ENCODE results near the gene KDM5A.
"Not testable (repeated sequence)": the region's sequence is repeated elsewhere in the genome, so short reads cannot be mapped to it uniquely, and the experiment has no call there.

The KDM5A gene

GRCh38 chr12:332581-333205, 56.4 kb downstream of the KDM5A start:
- DNase-seq, result no peak

DNA sequence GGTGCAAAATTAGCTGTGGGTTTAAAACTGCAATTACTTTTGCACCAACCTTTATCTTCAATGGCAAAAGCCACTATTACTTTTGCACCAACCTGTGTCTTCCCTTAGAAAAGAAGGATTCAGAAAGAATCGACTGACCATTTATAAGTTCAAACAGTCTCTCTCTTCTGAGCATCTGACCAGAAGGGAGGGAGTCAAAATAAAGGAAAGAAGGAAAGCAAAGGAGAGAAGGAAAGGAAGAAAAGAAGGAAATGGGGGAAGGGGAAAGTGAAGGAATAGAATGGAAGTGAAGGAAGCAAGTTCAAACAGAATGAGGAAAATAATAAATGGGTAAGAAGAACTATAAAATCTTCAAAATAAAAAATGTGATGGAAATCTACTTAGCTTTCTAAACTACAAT, 57.8 kb downstream of the KDM5A start:
- DNase-seq, result no peak

DNA sequence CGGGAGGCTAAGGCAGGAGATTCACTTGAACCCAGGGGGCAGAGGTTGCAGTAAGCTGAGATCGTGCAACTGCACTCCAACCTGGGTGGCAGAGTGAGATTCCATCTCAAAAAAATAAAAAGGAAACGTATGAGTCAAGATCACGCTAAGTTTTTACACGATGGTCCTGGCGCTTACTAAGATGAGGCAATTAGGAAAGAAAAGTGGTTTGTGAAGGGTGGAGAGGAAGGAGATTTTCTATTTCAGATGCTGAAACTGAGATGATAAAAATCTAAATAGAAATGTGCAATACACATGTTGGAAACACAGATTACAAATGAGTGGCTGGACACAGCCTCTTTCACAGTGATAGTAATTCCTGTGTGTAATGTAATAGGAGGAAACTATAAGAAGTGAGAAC, 63.2 kb downstream of the KDM5A start:
- no peak for DNase-seq

GRCh38 chr12:323507-323906, 65.6 kb downstream of the KDM5A start:
- DNase-seq, result no peak

GRCh38 chr12:321606-322326, 67.4 kb downstream of the KDM5A start:
- no peak for DNase-seq

- DNase-seq, result no peak
Observed at GRCh38 chr12:318759-319515, 70.2 kb downstream of the KDM5A start.

DNA sequence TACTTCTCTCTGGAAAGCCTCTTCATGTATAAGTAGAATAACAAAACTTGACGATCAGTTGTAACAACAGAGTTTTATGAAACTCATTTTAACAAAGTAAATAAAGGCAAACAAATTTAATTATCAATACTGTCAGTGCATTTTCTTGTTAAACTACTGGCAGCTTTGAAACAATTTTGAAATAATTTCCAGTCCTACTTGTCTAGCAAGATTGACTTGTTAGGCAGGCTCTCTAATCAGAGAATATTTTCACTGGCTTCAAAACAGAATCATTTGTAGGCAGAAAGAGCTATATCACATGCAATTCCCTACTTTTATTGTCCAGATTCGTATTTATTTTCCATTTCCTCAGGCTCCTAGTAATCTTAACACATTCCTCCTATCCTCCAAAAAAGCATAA, 80.6 kb downstream of the KDM5A start:
- DNase-seq, result no peak

DNA sequence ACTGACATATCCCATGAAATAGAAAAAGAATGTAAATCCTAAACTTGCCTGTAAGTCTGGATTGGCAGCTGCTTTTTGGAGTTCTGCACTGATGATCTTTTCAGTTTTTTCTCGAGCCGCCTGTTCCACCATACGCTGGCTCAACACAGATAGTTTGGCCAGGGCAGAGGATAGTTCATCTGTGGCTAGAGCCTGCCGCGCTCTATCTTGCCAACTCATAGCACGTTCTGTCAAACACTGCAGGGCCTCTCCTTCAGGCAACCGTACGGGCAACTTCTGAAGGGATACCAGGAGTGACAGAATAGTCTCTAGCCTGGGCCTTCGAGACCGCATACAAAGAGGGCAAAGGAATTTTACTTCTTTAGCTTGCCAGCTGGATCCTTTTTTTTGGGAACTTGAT, 81.7 kb downstream of the KDM5A start:
- no peak for DNase-seq

GRCh38 chr12:304805-305204, 84.3 kb downstream of the KDM5A start:
- DNase-seq, result no peak

DNA sequence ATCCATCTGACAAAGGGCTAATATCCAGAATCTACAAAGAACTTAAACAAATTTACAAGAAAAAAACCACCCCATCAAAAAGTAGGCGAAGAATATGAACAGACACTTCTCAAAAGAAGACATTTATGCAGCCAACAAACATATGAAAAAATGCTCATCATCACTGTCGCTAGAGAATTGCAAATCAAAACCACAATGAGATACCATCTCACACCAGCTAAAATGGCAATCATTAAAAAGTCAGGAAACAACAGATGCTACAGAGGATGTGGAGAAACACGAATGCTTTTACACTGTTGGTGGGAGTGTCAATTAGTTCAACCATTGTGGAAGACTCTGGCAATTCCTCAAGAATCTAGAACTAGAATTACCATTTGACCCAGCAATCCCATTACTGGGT, 86.4 kb downstream of the KDM5A start:
- DNase-seq, result not testable (repeated sequence)

DNA sequence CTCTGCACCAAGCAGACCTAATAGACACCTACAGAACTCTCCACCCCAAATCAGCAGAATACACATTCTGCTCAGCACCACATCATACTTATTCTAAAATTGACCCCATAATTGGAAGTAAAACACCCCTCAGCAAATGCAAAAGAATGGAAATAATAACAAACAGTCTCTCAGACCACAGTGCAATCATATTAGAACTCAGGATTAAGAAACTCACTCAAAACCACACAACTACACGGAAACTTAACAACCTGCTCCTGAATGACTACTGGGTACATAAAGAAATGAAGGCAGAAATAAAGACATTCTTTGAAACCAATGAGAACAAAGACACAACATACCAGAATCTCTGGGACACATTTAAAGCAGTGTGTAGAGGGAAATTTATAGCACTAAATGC, 89.0 kb downstream of the KDM5A start:
- DNase-seq, result not testable (repeated sequence)

DNA sequence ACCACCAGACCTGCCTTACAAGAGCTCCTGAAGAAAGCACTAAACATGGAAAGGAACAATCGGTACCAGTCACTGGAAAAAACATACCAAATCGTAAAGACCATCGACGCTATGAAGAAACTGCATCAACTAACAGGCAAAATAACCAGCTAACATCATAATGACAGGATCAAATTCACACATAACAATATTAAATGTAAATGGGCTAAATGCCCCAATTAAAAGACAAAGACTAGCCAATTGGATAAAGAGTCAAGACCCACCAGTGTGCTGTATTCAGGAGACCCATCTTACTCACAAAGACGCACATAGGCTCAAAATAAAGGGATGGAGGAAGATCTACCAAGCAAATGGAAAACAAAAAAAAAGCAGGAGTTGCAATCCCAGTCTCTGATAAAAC, 89.6 kb downstream of the KDM5A start:
- DNase-seq, result not testable (repeated sequence)

DNA sequence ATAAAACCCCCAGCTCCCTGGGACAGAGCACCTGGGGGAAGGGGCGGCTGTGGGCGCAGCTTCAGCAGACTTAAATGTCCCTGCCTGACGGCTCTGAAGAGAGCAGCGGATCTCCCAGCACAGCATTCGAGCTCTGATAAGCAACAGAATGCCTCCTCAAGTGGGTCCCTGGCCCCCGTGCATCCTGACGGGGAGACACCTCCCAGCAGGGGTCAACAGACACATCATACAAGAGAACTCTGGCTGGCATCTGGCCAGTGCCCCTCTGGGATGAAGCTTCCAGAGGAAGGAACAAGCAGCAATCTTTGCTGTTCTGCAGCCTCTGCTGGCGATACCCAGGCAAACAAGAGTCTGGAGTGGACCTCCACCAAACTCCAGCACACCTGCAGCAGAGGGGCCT, 91.1 kb downstream of the KDM5A start:
- not testable (repeated sequence) for DNase-seq

GRCh38 chr12:295132-295531, 94.0 kb downstream of the KDM5A start:
- DNase-seq, result no peak

DNA sequence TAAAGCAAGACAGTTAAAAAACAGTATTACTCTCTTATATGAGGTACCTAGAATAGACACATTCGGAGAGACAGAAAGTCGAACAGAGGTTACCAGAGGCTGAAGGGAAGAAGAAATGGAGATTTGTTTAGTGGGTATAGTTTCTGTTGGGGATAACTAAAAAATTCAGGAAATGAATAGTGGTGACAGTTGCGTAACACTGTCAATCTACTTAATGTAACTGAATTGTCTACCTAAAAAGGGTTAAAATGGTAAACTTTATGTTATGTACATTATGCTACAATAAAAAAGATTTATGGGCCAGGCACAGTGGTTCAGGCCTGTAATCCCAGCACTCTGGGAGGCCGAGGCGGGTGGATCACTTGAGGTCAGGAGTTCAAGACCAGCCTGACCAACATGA, 95.9 kb downstream of the KDM5A start:
- no peak for DNase-seq

- DNase-seq, result no peak
Observed at GRCh38 chr12:292186-292585, 96.9 kb downstream of the KDM5A start.

- DNase-seq, result no peak
Observed at GRCh38 chr12:291153-291723, 97.9 kb downstream of the KDM5A start.

GRCh38 chr12:288687-289086, 100.4 kb downstream of the KDM5A start:
- no peak for DNase-seq

GRCh38 chr12:286531-287300, 102.4 kb downstream of the KDM5A start:
- no peak for DNase-seq

DNA sequence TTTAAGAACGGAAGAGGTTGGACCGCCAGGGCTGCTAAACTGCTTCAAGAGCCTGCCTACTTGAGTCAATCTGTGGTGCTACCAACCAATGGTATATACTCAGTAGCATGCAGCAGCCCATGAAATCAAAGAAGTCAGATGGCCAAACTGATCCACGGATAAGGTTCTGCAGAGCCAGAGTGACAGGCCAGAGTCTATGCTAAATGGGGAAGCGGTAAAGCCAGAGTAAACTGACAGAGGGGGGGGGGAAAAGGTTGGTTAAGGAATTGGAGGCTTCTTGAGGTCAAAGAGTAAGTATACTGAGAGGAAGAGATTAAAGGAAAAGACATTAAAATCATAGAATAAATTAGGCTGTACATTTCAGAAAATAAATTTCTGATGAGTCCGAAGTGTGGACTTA, 111.1 kb downstream of the KDM5A start:
- no peak for DNase-seq

DNA sequence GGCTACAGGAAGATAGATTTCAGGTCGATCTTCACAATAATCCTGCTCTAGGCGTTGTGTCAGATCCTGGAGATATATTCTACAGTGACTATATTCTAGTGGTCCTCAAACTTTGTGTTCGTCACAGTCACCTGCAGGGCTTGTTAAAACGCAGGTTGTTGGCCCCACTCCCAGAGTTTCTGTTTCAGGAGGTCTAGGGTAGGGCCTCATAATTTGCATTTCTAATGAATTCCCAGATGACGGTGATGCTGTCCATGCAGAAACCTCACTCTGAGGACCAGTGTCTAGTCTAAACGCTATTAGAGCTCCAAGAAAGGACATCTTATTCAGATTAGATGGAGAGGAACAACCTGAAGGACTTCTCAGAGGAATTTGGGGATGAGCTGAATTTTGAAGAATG, 113.3 kb downstream of the KDM5A start:
- DNase-seq, result no peak

DNA sequence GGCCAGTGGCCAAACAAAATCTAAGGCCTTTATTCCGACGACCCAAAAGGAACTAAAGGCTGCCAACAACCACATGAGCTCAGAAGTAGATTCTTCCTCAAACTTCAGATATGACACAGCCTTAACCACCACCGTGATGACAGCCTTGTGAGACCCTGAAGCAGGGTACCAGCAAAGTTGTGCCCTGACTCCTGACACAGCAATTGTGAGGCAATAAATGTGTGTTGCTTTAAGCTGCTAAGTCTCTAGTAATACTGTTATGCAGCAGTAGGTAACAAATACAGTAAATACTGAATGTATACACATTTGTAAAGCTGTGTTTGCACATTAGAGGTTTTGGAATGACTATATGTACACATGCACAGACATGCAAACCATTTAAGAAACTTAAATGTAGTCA, 115.7 kb downstream of the KDM5A start:
- no peak for DNase-seq

GRCh38 chr12:272942-273341, 116.2 kb downstream of the KDM5A start:
- no peak for DNase-seq
